Thoracic aorta (tissue), 2 donors: ENCODE results near the gene SREBF1. TPM values are rescaled to one million over a fixed set of nuclear protein-coding genes. Genes with fewer than 3 reads are reported as not detected.

Source experiments
- ATAC-seq: fragments of 150-250 bp; one replicate; pipeline ENCODE4 v1.8.0; 2017; ENCODE audit warnings: low read depth; ENCODE audit not compliant: insufficient number of reproducible peaks, low FRiP score
- DNase-seq: peaks from one replicate; pipeline ENCODE4 v3.0.0-alpha.2; 2020; ENCODE audit warnings: low spot score
- H3K27ac ChIP-seq, 2 donors: fragments of 200-600 bp; sonication (generic); 1 replicate in 1 of 2; 2 replicates in 1 of 2; pipeline ENCODE4 v1.5.1; 2016; ENCODE audit warnings: mild to moderate bottlenecking in 2 of 2, moderate library complexity in 2 of 2
- H3K27me3 ChIP-seq: fragments of 200-600 bp; sonication (generic); replicated peaks from 2 replicates; pipeline ENCODE4 v1.6.0; 2016; ENCODE audit warnings: mild to moderate bottlenecking; ENCODE audit not compliant: insufficient read depth
- H3K36me3 ChIP-seq: fragments of 200-600 bp; sonication (generic); one replicate; pipeline ENCODE4 v1.5.1; 2016
- H3K4me1 ChIP-seq, 2 donors: fragments of 200-600 bp; sonication (generic); 1 replicate in 1 of 2; 2 replicates in 1 of 2; pipeline versions ENCODE4 v1.5.1 to v1.6.0; 2016; ENCODE audit warnings: low read depth in 2 of 2, mild to moderate bottlenecking in 1 of 2; ENCODE audit not compliant: control insufficient read depth in 1 of 2
- H3K4me3 ChIP-seq: fragments of 200-600 bp; sonication (generic); 2 replicates; pipeline ENCODE4 v1.5.1; 2016; ENCODE audit warnings: mild to moderate bottlenecking
- H3K9me3 ChIP-seq: fragments of 200-600 bp; sonication (generic); 2 replicates; pipeline ENCODE4 v1.5.1; 2016
- total RNA-seq, 2 donors: library from RNA; depleted of rRNA; stranded (reverse); fragments of >200 nt; gene quantifications; one replicate each; pipeline versions ENCODE4 v1.1.0 to v1.2.3, GENCODE V29; 2016
- TF ChIP-seq, protein P1 (sequence below): fragments of 200-600 bp; sonication (generic); IDR thresholded peaks from one replicate; pipeline ENCODE4 v1.5.1; 2019; ENCODE audit warnings: antibody characterized with exemption

Gene SREBF1
- total RNA-seq, 2 donors from 2014 or later: 56.2 to 64.2 TPM

DNA sequence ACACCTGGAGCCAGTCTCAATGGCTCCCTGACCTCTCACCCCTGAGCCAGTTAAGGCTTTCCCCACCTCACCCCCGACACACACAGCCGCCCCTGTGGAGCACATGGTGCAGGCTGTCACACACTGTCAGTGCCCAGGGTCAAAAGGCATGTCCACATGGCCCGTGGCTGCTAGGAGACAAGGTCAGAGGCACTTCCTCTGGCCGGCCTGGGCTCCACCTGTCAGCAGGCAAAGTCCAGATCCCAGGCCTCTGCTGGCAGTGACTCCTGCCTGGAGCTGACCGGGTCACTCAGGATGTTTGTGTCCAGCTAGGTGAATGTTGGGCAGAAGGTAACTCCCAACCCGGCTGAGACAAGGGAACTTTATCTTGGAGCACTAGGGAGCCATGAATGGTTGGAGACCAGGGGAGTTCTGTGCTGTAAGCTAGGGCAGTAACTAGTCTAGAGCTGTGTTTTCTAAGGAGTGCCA, 6.0 kb downstream of the SREBF1 start:
- no peaks in the 10 kb centered on the region for H3K9me3 ChIP-seq
- peaks cover 9 to 12% of the 10 kb centered on the region in 2 donors for H3K4me1 ChIP-seq
- H3K4me3 ChIP-seq: no peak overlapping the region
- H3K27me3 ChIP-seq: no peaks in the 10 kb centered on the region
- H3K27ac ChIP-seq: no peak overlapping the region
- ATAC-seq (no peak), DNase-seq (no peak)
- TF ChIP-seq, protein P1, sequence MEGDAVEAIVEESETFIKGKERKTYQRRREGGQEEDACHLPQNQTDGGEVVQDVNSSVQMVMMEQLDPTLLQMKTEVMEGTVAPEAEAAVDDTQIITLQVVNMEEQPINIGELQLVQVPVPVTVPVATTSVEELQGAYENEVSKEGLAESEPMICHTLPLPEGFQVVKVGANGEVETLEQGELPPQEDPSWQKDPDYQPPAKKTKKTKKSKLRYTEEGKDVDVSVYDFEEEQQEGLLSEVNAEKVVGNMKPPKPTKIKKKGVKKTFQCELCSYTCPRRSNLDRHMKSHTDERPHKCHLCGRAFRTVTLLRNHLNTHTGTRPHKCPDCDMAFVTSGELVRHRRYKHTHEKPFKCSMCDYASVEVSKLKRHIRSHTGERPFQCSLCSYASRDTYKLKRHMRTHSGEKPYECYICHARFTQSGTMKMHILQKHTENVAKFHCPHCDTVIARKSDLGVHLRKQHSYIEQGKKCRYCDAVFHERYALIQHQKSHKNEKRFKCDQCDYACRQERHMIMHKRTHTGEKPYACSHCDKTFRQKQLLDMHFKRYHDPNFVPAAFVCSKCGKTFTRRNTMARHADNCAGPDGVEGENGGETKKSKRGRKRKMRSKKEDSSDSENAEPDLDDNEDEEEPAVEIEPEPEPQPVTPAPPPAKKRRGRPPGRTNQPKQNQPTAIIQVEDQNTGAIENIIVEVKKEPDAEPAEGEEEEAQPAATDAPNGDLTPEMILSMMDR: no peak
- H3K36me3 ChIP-seq: no peaks in the 10 kb centered on the region

- no peaks in the 10 kb centered on the region for H3K9me3 ChIP-seq
- peaks cover 6 to 12% of the 10 kb centered on the region in 2 donors for H3K4me1 ChIP-seq
- no peak overlapping the region for H3K27ac ChIP-seq
- no peak overlapping the region for H3K4me3 ChIP-seq
- no peaks in the 10 kb centered on the region for H3K36me3 ChIP-seq
- DNase-seq: no peak
- TF ChIP-seq, protein P1: no peak
- no peaks in the 10 kb centered on the region for H3K27me3 ChIP-seq
- ATAC-seq: no peak
These were observed 6.6 kb downstream of the SREBF1 start for GRCh38 chr17:17830269-17830567.

DNA sequence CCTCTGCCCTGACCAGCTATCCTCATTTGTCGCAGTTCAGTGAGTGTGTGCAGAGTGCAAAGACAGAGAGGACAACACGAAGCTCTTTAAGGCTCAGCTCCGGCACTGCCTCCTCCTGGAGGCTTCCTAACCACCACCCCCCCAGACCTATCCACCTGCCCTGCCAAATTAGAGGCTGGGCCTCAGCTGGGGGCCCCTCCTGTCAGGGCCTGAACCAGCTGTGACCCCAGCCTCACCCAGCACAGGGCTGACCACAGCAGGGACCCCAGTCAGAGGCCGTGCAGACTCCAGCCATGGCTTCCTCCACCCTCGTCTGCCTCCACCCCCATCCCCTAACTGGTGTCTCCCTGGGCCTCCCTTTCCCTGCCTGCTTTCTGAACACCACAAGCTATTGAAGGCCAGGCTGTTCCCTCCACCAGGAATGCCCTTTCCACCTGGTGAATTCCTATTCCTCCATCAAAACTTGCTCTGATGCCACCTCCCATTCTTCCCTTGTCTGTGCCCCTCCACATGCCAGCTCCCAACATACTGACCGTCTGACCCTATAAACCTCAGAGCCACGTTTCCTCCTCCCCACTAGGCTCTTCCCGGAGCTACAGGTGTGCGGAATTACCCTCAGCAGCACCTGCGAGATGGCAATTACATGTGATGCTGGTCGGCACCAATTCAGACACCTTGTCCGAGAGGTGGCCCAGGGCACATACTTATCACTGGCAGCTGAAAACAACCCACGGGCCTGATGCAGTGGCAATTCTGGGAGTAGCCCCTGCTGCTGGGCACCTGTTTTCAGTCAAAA, 8.8 kb downstream of the SREBF1 start:
- Histone ChIP-seq H3K9me3 (no peaks in the 10 kb centered on the region), H3K27me3 (no peaks in the 10 kb centered on the region), H3K27ac (no peak overlapping the region), H3K4me3 (no peak overlapping the region), H3K4me1 (peaks cover 17 to 29% of the 10 kb centered on the region in 2 donors), H3K36me3 (no peaks in the 10 kb centered on the region)
- TF ChIP-seq, protein P1: no peak
- no peak for ATAC-seq
- no peak for DNase-seq

DNA sequence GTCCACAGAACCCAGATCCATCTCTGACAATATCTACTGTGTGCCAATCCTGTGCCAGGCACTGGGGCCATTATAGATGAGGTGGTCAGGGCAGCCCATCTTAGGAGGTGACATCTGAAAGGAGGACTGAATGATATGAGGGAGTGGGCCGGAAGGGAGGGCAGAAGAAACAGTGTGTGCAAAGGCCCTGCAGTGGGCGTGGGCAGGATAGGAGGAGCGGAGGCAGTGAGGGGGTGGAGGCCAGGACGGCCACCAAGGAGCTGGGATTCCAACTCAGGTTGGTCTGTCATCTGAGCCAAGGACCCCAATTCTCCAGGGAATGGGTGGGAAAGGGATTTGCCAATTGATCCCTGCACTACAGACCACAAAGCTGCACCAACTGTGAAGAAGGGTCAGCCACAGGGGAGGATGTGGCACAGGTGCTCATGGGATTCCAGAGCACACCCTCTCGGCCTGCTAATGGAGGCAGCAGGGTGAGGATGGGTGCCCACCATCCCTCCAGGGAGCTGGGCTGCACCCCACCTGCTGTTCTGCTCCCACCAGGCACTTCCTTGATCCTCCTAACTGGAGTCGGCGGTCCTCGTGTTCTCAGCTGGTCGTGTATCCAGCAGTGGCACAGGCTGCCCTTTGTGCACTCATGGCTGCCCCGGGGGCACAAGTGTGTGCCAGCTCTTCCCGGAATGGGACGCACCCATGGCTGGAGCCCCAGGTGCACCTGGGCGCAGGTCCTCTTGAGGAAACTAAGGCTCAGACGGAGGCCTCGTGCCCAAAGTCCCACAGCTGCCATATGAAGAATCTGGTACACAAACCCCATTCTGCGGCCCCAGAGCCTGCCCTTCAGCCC, 9.6 kb downstream of the SREBF1 start:
- no peaks in the 10 kb centered on the region for H3K27me3 ChIP-seq
- DNase-seq (no peak), ATAC-seq (no peak)
- H3K27ac ChIP-seq: no peak overlapping the region
- no peaks in the 10 kb centered on the region for H3K36me3 ChIP-seq
- H3K4me3 ChIP-seq: no peak overlapping the region
- TF ChIP-seq, protein P1: no peak
- no peaks in the 10 kb centered on the region for H3K9me3 ChIP-seq
- H3K4me1 ChIP-seq: peaks cover 26 to 38% of the 10 kb centered on the region in 2 donors

DNA sequence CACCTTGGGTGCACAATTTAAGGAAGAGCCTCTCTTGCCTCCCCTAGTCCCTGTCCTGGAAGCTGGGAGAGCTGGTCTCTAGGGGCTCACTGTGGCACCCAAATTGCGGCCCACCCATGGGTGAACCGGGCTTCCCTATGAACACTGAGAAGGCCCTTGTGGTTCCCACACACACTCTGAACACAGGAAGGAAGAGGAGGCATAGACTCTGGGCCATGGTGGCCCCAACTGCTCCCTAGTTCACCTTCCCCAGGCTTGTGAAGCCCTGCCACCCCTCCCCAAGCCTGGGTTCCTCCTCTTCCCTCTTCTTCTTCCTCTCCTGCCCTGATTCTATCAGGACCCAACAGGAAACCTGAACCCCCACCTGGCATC, 10.5 kb downstream of the SREBF1 start:
- Histone ChIP-seq H3K36me3 (no peaks in the 10 kb centered on the region), H3K27me3 (no peaks in the 10 kb centered on the region), H3K4me1 (peaks cover 26 to 46% of the 10 kb centered on the region in 2 donors), H3K4me3 (no peak overlapping the region), H3K27ac (peak overlapping the region in 1 of 2 donors; percentile 14), H3K9me3 (no peaks in the 10 kb centered on the region)
- TF ChIP-seq, protein P1: no peak
- DNase-seq (no peak), ATAC-seq (no peak)
